Endothelial cell (in vitro differentiated cells): Measurements from ENCODE around the gene DEPP1. TPM values are rescaled to one million over a fixed set of nuclear protein-coding genes. Genes with fewer than 3 reads are reported as not detected.

Experiments used
- DNase-seq: peaks from one replicate; pipeline ENCODE4 v3.0.0; 2021; ENCODE audit warnings: low spot score
- H3K27ac Mint-ChIP-seq: one replicate; pipeline ENCODE4 v1.8.0; 2021; ENCODE audit warnings: mixed read lengths, inconsistent platforms; ENCODE audit not compliant: unreplicated experiment
- H3K27me3 Mint-ChIP-seq: one replicate; pipeline ENCODE4 v1.8.0; 2021; ENCODE audit warnings: mild to moderate bottlenecking, moderate library complexity, mixed read lengths, inconsistent platforms; ENCODE audit not compliant: unreplicated experiment
- H3K36me3 Mint-ChIP-seq: one replicate; pipeline ENCODE4 v1.8.0; 2021; ENCODE audit warnings: mild to moderate bottlenecking, low read depth, mixed read lengths, inconsistent platforms; ENCODE audit not compliant: unreplicated experiment
- H3K4me1 Mint-ChIP-seq: one replicate; pipeline ENCODE4 v1.8.0; 2021; ENCODE audit warnings: mild to moderate bottlenecking, mixed read lengths, inconsistent platforms; ENCODE audit not compliant: unreplicated experiment
- H3K4me3 Mint-ChIP-seq: one replicate; pipeline ENCODE4 v1.8.0; 2021; ENCODE audit warnings: mild to moderate bottlenecking, mixed read lengths, inconsistent platforms; ENCODE audit not compliant: unreplicated experiment
- H3K9me3 Mint-ChIP-seq: one replicate; pipeline ENCODE4 v1.8.0; 2021; ENCODE audit warnings: mixed read lengths, inconsistent platforms; ENCODE audit not compliant: unreplicated experiment
- CTCF ChIP-seq: fragments of 200-600 bp; sonication (generic); IDR thresholded peaks from one replicate; pipeline ENCODE4 v1.5.0; 2021; ENCODE audit warnings: antibody characterized with exemption; ENCODE audit not compliant: unreplicated experiment
- total RNA-seq: library from RNA; stranded (reverse); fragmentation: NEBNext Ultra II Directional; extraction: Animal tissue kit (Norgen Biotek cat#: 25700); gene quantifications from one replicate; pipeline ENCODE4 v1.2.1, GENCODE V29; 2021; ENCODE audit not compliant: unreplicated experiment

Gene DEPP1
- total RNA-seq, 1 donor from 2014 or later = 22.5 TPM

- H3K27me3 Mint-ChIP-seq = no peaks in the 10 kb centered on the region
- H3K27ac Mint-ChIP-seq = peak overlapping the region; percentile 15
- TF ChIP-seq CTCF = no peak
- DNase-seq = no peak
- no peaks in the 10 kb centered on the region for H3K4me1 Mint-ChIP-seq
- peaks cover 4% of the 10 kb centered on the region for H3K36me3 Mint-ChIP-seq
- no peaks in the 10 kb centered on the region for H3K9me3 Mint-ChIP-seq
- no peak overlapping the region for H3K4me3 Mint-ChIP-seq
Measured at GRCh38 chr10:44928462-44928861, 50.1 kb downstream of the DEPP1 start.

- no peak for DNase-seq
- Mint-ChIP-seq H3K27me3 (peaks cover 1% of the 10 kb centered on the region), H3K36me3 (peaks cover 4% of the 10 kb centered on the region), H3K27ac (no peak overlapping the region), H3K4me3 (no peak overlapping the region), H3K4me1 (no peaks in the 10 kb centered on the region), H3K9me3 (no peaks in the 10 kb centered on the region)
- TF ChIP-seq CTCF = no peak
Measured at GRCh38 chr10:44927352-44927751, 51.3 kb downstream of the DEPP1 start.

GRCh38 chr10:44926751-44927351 lies 51.8 kb downstream of the DEPP1 start:
- Mint-ChIP-seq H3K4me3 (no peak overlapping the region), H3K9me3 (no peaks in the 10 kb centered on the region), H3K27me3 (peaks cover 1% of the 10 kb centered on the region), H3K27ac (no peak overlapping the region), H3K36me3 (peaks cover 4% of the 10 kb centered on the region), H3K4me1 (no peaks in the 10 kb centered on the region)
- no peak for DNase-seq
- no peak for TF ChIP-seq CTCF

Other genes with a start within 250 kb of the DEPP1 start
- not detected for gene TMEM72, start 67.5 kb downstream of the DEPP1 start, total RNA-seq
- 9.6 TPM for gene RASSF4, start 19.0 kb downstream of the DEPP1 start, total RNA-seq
- gene ZNF22, start 22.1 kb upstream of the DEPP1 start, total RNA-seq = 39.2 TPM